Measurements from ENCODE around the gene UCP2.
"Not testable (repeated sequence)": the region's sequence is repeated elsewhere in the genome, so short reads cannot be mapped to it uniquely, and the experiment has no call there.

UCP2 gene

DNA sequence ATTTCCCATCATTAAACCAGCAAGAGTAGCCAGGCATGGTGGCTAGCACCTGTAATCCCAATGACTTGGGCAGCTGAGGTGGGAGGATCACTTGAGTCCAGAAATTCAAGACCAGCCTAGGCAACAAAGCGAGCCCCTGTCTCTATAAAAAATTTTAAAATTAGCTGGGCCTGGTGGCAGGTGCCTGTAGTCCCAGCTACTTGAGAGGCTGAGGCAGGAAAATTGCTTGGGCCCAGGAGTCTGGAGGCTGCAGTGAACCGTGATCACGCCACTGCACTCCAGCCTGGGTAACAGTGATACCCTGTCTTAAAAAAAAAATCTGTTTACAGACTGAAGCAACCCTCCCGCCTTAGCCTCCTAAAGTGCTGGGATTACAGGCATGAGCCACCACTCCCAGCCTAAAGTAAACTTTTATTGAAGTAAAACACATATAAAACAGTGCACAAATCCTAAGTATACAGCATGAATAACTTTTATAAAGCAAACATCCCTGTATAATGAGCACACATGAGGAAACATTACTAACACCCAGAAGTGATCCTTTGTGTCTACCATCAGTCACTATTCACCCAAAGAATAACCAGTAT is 13.6 kb upstream of the UCP2 start:
- DNase-seq (ENCODE audit: low read depth, low spot score), result no peak

DNA sequence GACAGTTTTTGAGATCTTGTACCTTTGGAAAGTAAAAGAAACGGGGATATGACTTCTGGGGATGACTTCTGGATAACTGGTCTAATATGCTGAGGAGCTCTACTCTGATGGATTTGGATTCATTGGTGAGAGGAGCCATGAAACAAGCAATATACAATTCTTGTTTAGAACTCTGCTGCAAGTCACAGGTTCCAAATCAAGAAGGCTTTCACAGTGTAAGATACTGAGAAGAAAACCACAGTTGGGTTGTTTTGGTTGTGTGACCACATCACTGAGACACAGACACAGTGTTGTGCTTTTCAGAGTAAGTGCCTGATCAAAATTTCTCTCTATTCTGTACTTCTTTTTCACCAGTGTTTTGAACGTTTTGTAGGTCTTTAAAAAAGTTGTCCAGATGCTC is 13.1 kb upstream of the UCP2 start:
- no peak for DNase-seq (ENCODE audit: low read depth, low spot score)

GRCh38 chr11:73995247-73995646 is 12.6 kb upstream of the UCP2 start:
- DNase-seq (ENCODE audit: low read depth, low spot score), result no peak

DNA sequence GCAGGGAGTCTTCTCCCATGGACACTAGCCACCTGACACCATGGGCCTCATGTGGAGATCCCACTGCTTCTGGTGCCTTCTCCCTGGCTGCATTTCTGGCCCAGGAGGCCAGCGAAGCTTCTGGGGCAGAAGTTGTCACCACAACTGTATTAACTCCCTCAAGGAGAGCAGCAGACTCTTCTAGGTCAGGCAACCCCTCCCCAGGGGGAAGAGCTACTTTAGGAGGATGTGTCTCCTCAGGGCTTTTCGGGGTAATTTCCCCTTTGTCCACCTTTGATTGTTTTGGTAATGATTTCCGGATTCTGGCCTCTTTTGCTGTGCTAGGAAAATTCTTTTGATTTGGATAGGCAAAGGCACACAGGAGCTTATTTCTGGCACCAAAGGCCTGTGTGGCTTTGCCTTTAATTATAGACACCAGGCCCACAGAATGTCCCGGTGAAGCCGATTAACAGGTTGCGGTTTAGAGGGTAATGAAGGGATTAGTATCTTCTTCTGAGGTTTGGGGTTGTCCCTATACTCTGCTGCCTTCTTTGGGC is 8.9 kb upstream of the UCP2 start:
- DNase-seq (ENCODE audit: low read depth, low spot score), result no peak

DNA sequence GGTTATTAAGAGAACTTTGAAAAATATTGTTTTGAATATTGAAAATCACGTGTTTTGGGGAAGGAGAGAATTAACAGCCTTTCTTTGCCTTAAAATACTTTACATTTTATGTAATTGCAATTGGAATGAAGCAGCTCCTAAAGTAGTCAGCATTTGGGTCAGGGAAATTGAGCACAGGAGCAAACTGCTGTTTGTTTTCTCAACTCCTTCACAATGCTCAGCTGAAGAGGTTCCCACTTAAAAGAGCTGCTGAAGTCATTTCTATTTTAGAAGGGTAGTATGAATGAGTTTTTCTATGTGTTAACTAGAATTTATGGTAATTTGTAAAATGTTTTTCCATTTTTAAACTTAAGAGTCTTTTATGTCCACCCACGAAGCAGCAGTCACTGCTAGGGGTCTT is 8.1 kb upstream of the UCP2 start:
- no peak for DNase-seq (ENCODE audit: low read depth, low spot score)

GRCh38 chr11:73989156-73989555 is 6.5 kb upstream of the UCP2 start:
- no peak for DNase-seq (ENCODE audit: low read depth, low spot score)

GRCh38 chr11:73988227-73988626 is 5.6 kb upstream of the UCP2 start:
- no peak for DNase-seq (ENCODE audit: low read depth, low spot score)

GRCh38 chr11:73985661-73986060 is 3.0 kb upstream of the UCP2 start:
- DNase-seq (ENCODE audit: low read depth, low spot score), result not testable (repeated sequence)

- DNase-seq (ENCODE audit: low read depth, low spot score), result no peak
Observed at GRCh38 chr11:73983741-73984538, 1.3 kb upstream of the UCP2 start.

GRCh38 chr11:73982990-73983740 is 522 bp upstream of the UCP2 start:
- DNase-seq (ENCODE audit: low read depth, low spot score), result peak; percentile 97

DNA sequence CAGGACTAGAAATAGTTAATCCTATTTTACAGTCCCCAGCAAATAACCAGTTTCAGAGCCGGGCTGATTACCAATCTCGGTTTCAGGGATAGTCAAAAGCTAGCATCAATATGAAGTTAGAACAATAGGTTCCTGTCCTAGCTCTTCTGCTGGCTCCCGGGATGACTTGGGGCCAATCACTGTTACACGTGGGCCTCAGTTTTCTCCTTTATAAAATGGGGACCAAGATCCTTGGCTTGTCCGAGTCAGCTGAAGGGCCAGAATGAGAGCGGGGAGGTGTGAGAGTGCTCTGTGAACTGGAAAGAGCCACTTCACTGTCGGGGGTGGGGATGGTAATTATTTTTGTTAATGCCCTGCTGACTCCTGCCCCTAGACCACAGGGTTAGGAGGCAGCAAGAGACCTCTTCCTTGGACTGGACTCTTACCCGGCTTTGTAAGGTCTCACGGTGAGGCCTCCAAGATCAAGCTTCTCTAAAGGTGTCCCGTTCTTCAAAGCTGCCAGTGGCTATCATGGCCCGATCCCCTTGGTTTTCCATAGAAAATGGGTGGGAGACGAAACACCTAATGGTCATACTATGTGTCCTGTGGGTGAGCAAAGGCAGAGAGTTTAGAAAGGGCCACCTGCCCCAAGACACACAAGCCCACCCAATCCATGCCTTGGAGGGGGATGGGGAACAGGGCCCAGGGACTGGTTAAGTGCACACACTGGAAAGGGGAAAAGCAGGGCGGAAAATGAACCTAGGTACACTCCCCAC is 1.4 kb downstream of the UCP2 start:
- DNase-seq (ENCODE audit: low read depth, low spot score), result no peak

- no peak for DNase-seq (ENCODE audit: low read depth, low spot score)
Observed at GRCh38 chr11:73980001-73980961, 2.4 kb downstream of the UCP2 start.

DNA sequence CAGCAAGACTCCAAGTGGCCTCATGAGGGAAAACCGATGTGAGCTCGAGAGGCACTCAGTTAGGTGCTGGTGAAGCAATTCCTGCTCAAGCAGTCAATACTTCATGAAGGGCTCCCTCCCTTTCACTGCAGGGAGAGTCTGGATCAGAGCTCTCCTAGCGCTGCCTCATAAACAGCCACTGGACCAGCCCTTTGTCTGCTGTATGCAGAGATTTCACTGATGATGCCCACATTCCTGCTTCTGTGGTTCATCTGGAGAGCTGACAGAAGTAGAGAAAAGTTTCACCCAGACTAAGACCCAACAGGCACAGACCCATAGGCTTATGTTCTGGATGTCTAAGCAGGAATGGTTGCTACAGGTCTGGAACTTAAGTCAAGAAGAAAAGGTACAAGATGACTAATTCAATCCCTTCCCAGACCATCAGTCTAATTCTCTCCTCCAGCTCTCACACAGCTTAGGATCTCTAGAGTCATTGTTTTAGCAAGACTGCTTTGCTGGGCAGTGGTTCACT is 4.0 kb downstream of the UCP2 start:
- DNase-seq (ENCODE audit: low read depth, low spot score), result no peak

DNA sequence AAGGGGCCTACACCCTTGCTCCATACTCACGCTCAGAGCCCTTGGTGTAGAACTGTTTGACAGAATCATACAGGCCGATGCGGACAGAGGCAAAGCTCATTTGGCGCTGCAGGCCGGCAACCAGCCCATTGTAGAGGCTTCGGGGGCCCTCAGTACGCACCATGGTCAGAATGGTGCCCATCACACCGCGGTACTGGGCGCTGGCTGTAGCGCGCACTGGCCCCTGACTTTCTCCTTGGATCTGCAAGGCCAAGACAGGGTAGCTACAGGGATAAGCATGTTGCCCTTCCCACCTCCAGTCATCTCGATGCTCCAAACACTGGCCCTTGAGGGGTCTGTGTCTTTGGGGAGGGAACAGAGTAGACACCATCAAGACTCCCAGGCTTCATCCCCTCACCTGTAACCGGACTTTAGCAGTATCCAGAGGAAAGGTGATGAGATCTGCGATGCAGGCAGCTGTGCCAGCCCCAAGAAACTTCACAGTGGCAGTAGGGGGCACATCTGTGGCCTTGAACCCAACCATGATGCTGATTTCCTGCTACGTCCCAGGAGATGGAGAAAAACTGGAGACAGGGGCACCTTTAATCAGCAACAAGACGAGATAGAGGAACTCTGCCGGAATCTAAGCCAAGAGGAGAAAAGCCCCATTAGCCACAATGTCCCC is 4.7 kb downstream of the UCP2 start:
- no peak for DNase-seq (ENCODE audit: low read depth, low spot score)

GRCh38 chr11:73976451-73977151 is 6.0 kb downstream of the UCP2 start:
- no peak for DNase-seq (ENCODE audit: low read depth, low spot score)

GRCh38 chr11:73975479-73975757 is 7.2 kb downstream of the UCP2 start:
- no peak for DNase-seq (ENCODE audit: low read depth, low spot score)

DNA sequence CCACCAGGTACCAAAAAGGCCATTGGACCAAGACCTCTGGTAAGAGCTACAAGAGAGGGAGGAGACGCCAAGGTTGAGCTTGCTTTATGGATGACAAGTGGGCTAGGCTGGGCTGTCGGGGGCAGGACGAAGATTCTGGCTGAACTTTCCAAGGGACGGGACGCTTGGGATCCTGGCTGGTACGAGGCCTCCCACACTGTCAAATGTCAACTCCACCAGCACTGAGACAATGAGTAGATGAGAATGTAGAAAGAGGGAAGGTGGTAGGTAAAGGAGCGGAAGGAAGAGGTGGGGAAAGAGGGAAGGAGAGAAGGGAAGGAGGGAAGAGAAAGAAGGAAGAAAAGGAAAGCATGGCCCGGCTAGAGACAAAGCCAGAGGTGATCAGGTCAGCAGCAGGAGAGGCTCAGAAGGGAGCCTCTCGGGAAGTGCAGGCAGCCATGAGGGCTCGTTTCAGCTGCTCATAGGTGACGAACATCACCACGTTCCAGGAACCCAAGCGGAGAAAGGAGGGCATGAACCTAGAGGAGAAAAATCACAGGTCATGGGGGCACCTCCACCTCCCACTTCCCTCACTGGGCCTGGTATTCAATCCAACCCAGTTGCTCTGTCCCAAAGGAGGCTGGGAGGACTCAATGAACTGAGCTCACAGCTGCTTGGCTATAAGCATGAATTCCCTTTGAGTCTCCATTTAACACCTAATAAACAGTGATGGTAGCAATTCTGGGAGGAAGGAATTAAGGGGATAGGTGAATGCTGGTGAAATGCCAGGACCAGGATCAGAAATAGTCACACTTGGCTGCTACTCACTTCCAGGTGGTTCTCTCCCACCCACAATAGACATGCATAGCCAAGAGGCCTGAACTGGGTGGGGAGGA is 7.8 kb downstream of the UCP2 start:
- DNase-seq (ENCODE audit: low read depth, low spot score), result no peak
